ENCODE results near the gene MPC1.
A peak's percentile ranks its signal among the peaks of the same experiment; 100 is the strongest.

Gene MPC1

GRCh38 chr6:166382933-166383801, at the start of gene MPC1:
Gene MPC1, minus strand, starts transcription at chr6:166382940. Its CDS starts 64 bp downstream, at chr6:166382876.
- Histone ChIP-seq H3K27me3 (ENCODE audit: control insufficient read depth in 1 of 2, insufficient read depth in 2 of 2, low read length in 2 of 2) (no peaks in the 10 kb centered on the region), H3K4me3 (ENCODE audit: low read depth in 1 of 2, low read length in 2 of 2) (peak within 1 kb of the TSS; percentile 87 to 91), H3K36me3 (ENCODE audit: control insufficient read depth in 1 of 2, insufficient read depth in 2 of 2, low read length in 2 of 2) (no peaks in the 10 kb centered on the region), H3K9ac (ENCODE audit: low read depth in 1 of 2, low read length in 2 of 2) (peak within 1 kb of the TSS; percentile 81 to 99), H3K27ac (ENCODE audit: low read depth, low read length) (peak within 1 kb of the TSS; percentile 97), H3K4me1 (ENCODE audit: control insufficient read depth in 1 of 2, insufficient read depth in 2 of 2, low read length in 2 of 2) (peaks cover 3 to 11% of the 10 kb centered on the region in 2 donors), H3K9me3 (ENCODE audit: control insufficient read depth in 1 of 2, low read length in 2 of 2) (no peaks in the 10 kb centered on the region)

- no peaks in the 10 kb centered on the region for H3K27me3 ChIP-seq (ENCODE audit: control insufficient read depth in 1 of 2, insufficient read depth in 2 of 2, low read length in 2 of 2)
- no peaks in the 10 kb centered on the region for H3K9me3 ChIP-seq (ENCODE audit: control insufficient read depth in 1 of 2, low read length in 2 of 2)
- no peaks in the 10 kb centered on the region for H3K4me1 ChIP-seq (ENCODE audit: control insufficient read depth in 1 of 2, insufficient read depth in 2 of 2, low read length in 2 of 2)
- no peak overlapping the region for H3K4me3 ChIP-seq (ENCODE audit: low read depth in 1 of 2, low read length in 2 of 2)
- peaks cover 0 to 13% of the 10 kb centered on the region in 2 donors for H3K36me3 ChIP-seq (ENCODE audit: control insufficient read depth in 1 of 2, insufficient read depth in 2 of 2, low read length in 2 of 2)
- H3K9ac ChIP-seq (ENCODE audit: low read depth in 1 of 2, low read length in 2 of 2) = no peak overlapping the region
- no peak overlapping the region for H3K27ac ChIP-seq (ENCODE audit: low read depth, low read length)
These were observed 47.5 kb upstream of the MPC1 start for GRCh38 chr6:166430269-166430668.

- H3K9me3 ChIP-seq (ENCODE audit: control insufficient read depth in 1 of 2, low read length in 2 of 2) = no peaks in the 10 kb centered on the region
- peaks cover 0 to 11% of the 10 kb centered on the region in 2 donors for H3K4me1 ChIP-seq (ENCODE audit: control insufficient read depth in 1 of 2, insufficient read depth in 2 of 2, low read length in 2 of 2)
- H3K9ac ChIP-seq (ENCODE audit: low read depth in 1 of 2, low read length in 2 of 2) = no peak overlapping the region
- H3K36me3 ChIP-seq (ENCODE audit: control insufficient read depth in 1 of 2, insufficient read depth in 2 of 2, low read length in 2 of 2) = peaks cover 4 to 15% of the 10 kb centered on the region in 2 donors
- H3K4me3 ChIP-seq (ENCODE audit: low read depth in 1 of 2, low read length in 2 of 2) = no peak overlapping the region
- H3K27ac ChIP-seq (ENCODE audit: low read depth, low read length) = no peak overlapping the region
- H3K27me3 ChIP-seq (ENCODE audit: control insufficient read depth in 1 of 2, insufficient read depth in 2 of 2, low read length in 2 of 2) = no peaks in the 10 kb centered on the region
These were observed 41.7 kb upstream of the MPC1 start for GRCh38 chr6:166424431-166424830.

- Histone ChIP-seq H3K9me3 (ENCODE audit: control insufficient read depth in 1 of 2, low read length in 2 of 2) (no peaks in the 10 kb centered on the region), H3K27ac (ENCODE audit: low read depth, low read length) (no peak overlapping the region), H3K27me3 (ENCODE audit: control insufficient read depth in 1 of 2, insufficient read depth in 2 of 2, low read length in 2 of 2) (no peaks in the 10 kb centered on the region), H3K4me3 (ENCODE audit: low read depth in 1 of 2, low read length in 2 of 2) (no peak overlapping the region), H3K9ac (ENCODE audit: low read depth in 1 of 2, low read length in 2 of 2) (no peak overlapping the region), H3K36me3 (ENCODE audit: control insufficient read depth in 1 of 2, insufficient read depth in 2 of 2, low read length in 2 of 2) (peaks cover 4 to 15% of the 10 kb centered on the region in 2 donors), H3K4me1 (ENCODE audit: control insufficient read depth in 1 of 2, insufficient read depth in 2 of 2, low read length in 2 of 2) (peaks cover 0 to 12% of the 10 kb centered on the region in 2 donors)
These were observed 41.0 kb upstream of the MPC1 start for GRCh38 chr6:166423781-166424180.

GRCh38 chr6:166423051-166423745, 40.5 kb upstream of the MPC1 start:
- Histone ChIP-seq H3K27ac (ENCODE audit: low read depth, low read length) (no peak overlapping the region), H3K4me3 (ENCODE audit: low read depth in 1 of 2, low read length in 2 of 2) (no peak overlapping the region), H3K27me3 (ENCODE audit: control insufficient read depth in 1 of 2, insufficient read depth in 2 of 2, low read length in 2 of 2) (no peaks in the 10 kb centered on the region), H3K9me3 (ENCODE audit: control insufficient read depth in 1 of 2, low read length in 2 of 2) (no peaks in the 10 kb centered on the region), H3K9ac (ENCODE audit: low read depth in 1 of 2, low read length in 2 of 2) (no peak overlapping the region), H3K4me1 (ENCODE audit: control insufficient read depth in 1 of 2, insufficient read depth in 2 of 2, low read length in 2 of 2) (peaks cover 0 to 12% of the 10 kb centered on the region in 2 donors), H3K36me3 (ENCODE audit: control insufficient read depth in 1 of 2, insufficient read depth in 2 of 2, low read length in 2 of 2) (peaks cover 4 to 15% of the 10 kb centered on the region in 2 donors)

- Histone ChIP-seq H3K27ac (ENCODE audit: low read depth, low read length) (no peak overlapping the region), H3K4me1 (ENCODE audit: control insufficient read depth in 1 of 2, insufficient read depth in 2 of 2, low read length in 2 of 2) (peaks cover 0 to 12% of the 10 kb centered on the region in 2 donors), H3K9ac (ENCODE audit: low read depth in 1 of 2, low read length in 2 of 2) (no peak overlapping the region), H3K27me3 (ENCODE audit: control insufficient read depth in 1 of 2, insufficient read depth in 2 of 2, low read length in 2 of 2) (no peaks in the 10 kb centered on the region), H3K36me3 (ENCODE audit: control insufficient read depth in 1 of 2, insufficient read depth in 2 of 2, low read length in 2 of 2) (peaks cover 4 to 15% of the 10 kb centered on the region in 2 donors), H3K9me3 (ENCODE audit: control insufficient read depth in 1 of 2, low read length in 2 of 2) (no peaks in the 10 kb centered on the region), H3K4me3 (ENCODE audit: low read depth in 1 of 2, low read length in 2 of 2) (no peak overlapping the region)
These were observed 39.6 kb upstream of the MPC1 start for GRCh38 chr6:166422201-166422940.

GRCh38 chr6:166420351-166420750, 37.6 kb upstream of the MPC1 start:
- Histone ChIP-seq H3K27ac (ENCODE audit: low read depth, low read length) (no peak overlapping the region), H3K4me3 (ENCODE audit: low read depth in 1 of 2, low read length in 2 of 2) (no peak overlapping the region), H3K9ac (ENCODE audit: low read depth in 1 of 2, low read length in 2 of 2) (no peak overlapping the region), H3K4me1 (ENCODE audit: control insufficient read depth in 1 of 2, insufficient read depth in 2 of 2, low read length in 2 of 2) (peaks cover 0 to 25% of the 10 kb centered on the region in 2 donors), H3K9me3 (ENCODE audit: control insufficient read depth in 1 of 2, low read length in 2 of 2) (no peaks in the 10 kb centered on the region), H3K27me3 (ENCODE audit: control insufficient read depth in 1 of 2, insufficient read depth in 2 of 2, low read length in 2 of 2) (no peaks in the 10 kb centered on the region), H3K36me3 (ENCODE audit: control insufficient read depth in 1 of 2, insufficient read depth in 2 of 2, low read length in 2 of 2) (peaks cover 4 to 17% of the 10 kb centered on the region in 2 donors)

- no peak overlapping the region for H3K9ac ChIP-seq (ENCODE audit: low read depth in 1 of 2, low read length in 2 of 2)
- peaks cover 0 to 25% of the 10 kb centered on the region in 2 donors for H3K4me1 ChIP-seq (ENCODE audit: control insufficient read depth in 1 of 2, insufficient read depth in 2 of 2, low read length in 2 of 2)
- H3K27me3 ChIP-seq (ENCODE audit: control insufficient read depth in 1 of 2, insufficient read depth in 2 of 2, low read length in 2 of 2) = no peaks in the 10 kb centered on the region
- no peak overlapping the region for H3K4me3 ChIP-seq (ENCODE audit: low read depth in 1 of 2, low read length in 2 of 2)
- H3K36me3 ChIP-seq (ENCODE audit: control insufficient read depth in 1 of 2, insufficient read depth in 2 of 2, low read length in 2 of 2) = peaks cover 4 to 18% of the 10 kb centered on the region in 2 donors
- H3K27ac ChIP-seq (ENCODE audit: low read depth, low read length) = no peak overlapping the region
- H3K9me3 ChIP-seq (ENCODE audit: control insufficient read depth in 1 of 2, low read length in 2 of 2) = no peaks in the 10 kb centered on the region
These were observed 37.0 kb upstream of the MPC1 start for GRCh38 chr6:166419717-166420116.

- no peak overlapping the region for H3K27ac ChIP-seq (ENCODE audit: low read depth, low read length)
- H3K9ac ChIP-seq (ENCODE audit: low read depth in 1 of 2, low read length in 2 of 2) = no peak overlapping the region
- H3K4me1 ChIP-seq (ENCODE audit: control insufficient read depth in 1 of 2, insufficient read depth in 2 of 2, low read length in 2 of 2) = peaks cover 0 to 25% of the 10 kb centered on the region in 2 donors
- peaks cover 4 to 18% of the 10 kb centered on the region in 2 donors for H3K36me3 ChIP-seq (ENCODE audit: control insufficient read depth in 1 of 2, insufficient read depth in 2 of 2, low read length in 2 of 2)
- H3K9me3 ChIP-seq (ENCODE audit: control insufficient read depth in 1 of 2, low read length in 2 of 2) = no peaks in the 10 kb centered on the region
- H3K27me3 ChIP-seq (ENCODE audit: control insufficient read depth in 1 of 2, insufficient read depth in 2 of 2, low read length in 2 of 2) = no peaks in the 10 kb centered on the region
- H3K4me3 ChIP-seq (ENCODE audit: low read depth in 1 of 2, low read length in 2 of 2) = no peak overlapping the region
These were observed 36.5 kb upstream of the MPC1 start for GRCh38 chr6:166419286-166419685.

All from duodenal mucosa (tissue), 2 donors.